Fibroblast of pulmonary artery (primary cell): ENCODE data around the gene BBS2.

ENCODE experiments used
- DNase-seq: peaks from one replicate; pipeline ENCODE4 v3.0.0-alpha.2; 2010; ENCODE audit warnings: low read depth
- H3K4me3 ChIP-seq: replicated peaks from 2 replicates; pipeline ENCODE4 v1.5.1; 2011; ENCODE audit warnings: low read depth, mild to moderate bottlenecking, control low read depth, low read length, moderate library complexity
- CTCF ChIP-seq: IDR thresholded peaks from 2 replicates; pipeline ENCODE4 v1.5.1; 2011; ENCODE audit warnings: mild to moderate bottlenecking, control low read depth, low read length, inconsistent platforms; ENCODE audit errors: missing control alignments

Gene BBS2

GRCh38 chr16:56478281-56479049, 41.4 kb downstream of the BBS2 start:
- DNase-seq: no peak
- TF ChIP-seq CTCF: no peak

GRCh38 chr16:56477096-56477878, 42.5 kb downstream of the BBS2 start:
- peak; percentile 89 for DNase-seq
- H3K4me3 ChIP-seq: no peak overlapping the region
- TF ChIP-seq CTCF: no peak

More at GRCh38 chr16:56478281-56479049, 41.4 kb downstream of the BBS2 start:
- H3K4me3 ChIP-seq: no peak overlapping the region

GRCh38 chr16:56475201-56475600, 44.6 kb downstream of the BBS2 start:
- H3K4me3 ChIP-seq: no peak overlapping the region
- no peak for DNase-seq

GRCh38 chr16:56470666-56471065, 49.2 kb downstream of the BBS2 start:
- no peak overlapping the region for H3K4me3 ChIP-seq
- DNase-seq: no peak
- TF ChIP-seq CTCF: no peak

More at GRCh38 chr16:56475201-56475600, 44.6 kb downstream of the BBS2 start:
- no peak for TF ChIP-seq CTCF

GRCh38 chr16:56470232-56470631, 49.6 kb downstream of the BBS2 start:
- H3K4me3 ChIP-seq: no peak overlapping the region
- TF ChIP-seq CTCF: no peak
- no peak for DNase-seq

- no peak for TF ChIP-seq CTCF
- no peak overlapping the region for H3K4me3 ChIP-seq
- no peak for DNase-seq
Measured at GRCh38 chr16:56469748-56470147, 50.1 kb downstream of the BBS2 start.
